ENCODE data around the gene SELENOO. TPM values are rescaled to one million over a fixed set of nuclear protein-coding genes. Genes with fewer than 3 reads are reported as not detected.

The SELENOO gene
- total and polyA plus RNA-seq, 2 of the 13 experiments (the other 11 are each of a cell fraction or from before 2014, with no cell fraction given): 14.4 to 19.0 TPM

- TF ChIP-seq, protein P1, sequence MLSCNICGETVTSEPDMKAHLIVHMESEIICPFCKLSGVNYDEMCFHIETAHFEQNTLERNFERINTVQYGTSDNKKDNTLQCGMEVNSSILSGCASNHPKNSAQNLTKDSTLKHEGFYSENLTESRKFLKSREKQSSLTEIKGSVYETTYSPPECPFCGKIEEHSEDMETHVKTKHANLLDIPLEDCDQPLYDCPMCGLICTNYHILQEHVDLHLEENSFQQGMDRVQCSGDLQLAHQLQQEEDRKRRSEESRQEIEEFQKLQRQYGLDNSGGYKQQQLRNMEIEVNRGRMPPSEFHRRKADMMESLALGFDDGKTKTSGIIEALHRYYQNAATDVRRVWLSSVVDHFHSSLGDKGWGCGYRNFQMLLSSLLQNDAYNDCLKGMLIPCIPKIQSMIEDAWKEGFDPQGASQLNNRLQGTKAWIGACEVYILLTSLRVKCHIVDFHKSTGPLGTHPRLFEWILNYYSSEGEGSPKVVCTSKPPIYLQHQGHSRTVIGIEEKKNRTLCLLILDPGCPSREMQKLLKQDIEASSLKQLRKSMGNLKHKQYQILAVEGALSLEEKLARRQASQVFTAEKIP (CRISPR knock-in tag; IDR thresholded peaks at IDR 0.05; ENCODE audit: borderline replicate concordance): no peak
- TF ChIP-seq DZIP1 (CRISPR knock-in tag; IDR thresholded peaks at IDR 0.05) (no peak), MBD4 (IDR thresholded peaks at IDR 0.05; ENCODE audit: borderline replicate concordance, low read length) (no peak), HOXA3 (CRISPR knock-in tag; IDR thresholded peaks at IDR 0.05) (no peak), ARNTL (CRISPR knock-in tag; IDR thresholded peaks at IDR 0.05) (0 out of 2 replicates have a peak, but pooled peaks have one; percentile 12), ZNF12 (CRISPR knock-in tag; IDR thresholded peaks at IDR 0.05) (no peak), HCFC1 (IDR thresholded peaks at IDR 0.05; ENCODE audit: low read depth, low read length) (no peak), TCF7 (IDR thresholded peaks at IDR 0.05; ENCODE audit: low read depth) (no peak), KMT2B (CRISPR knock-in tag; IDR thresholded peaks at IDR 0.05) (no peak), JDP2 (CRISPR knock-in tag; IDR thresholded peaks at IDR 0.05; ENCODE audit: borderline replicate concordance) (no peak), MEIS1 (CRISPR knock-in tag; IDR thresholded peaks at IDR 0.05; ENCODE audit: borderline replicate concordance) (0 out of 2 replicates have a peak, but pooled peaks have one; percentile 12), ZNF121 (CRISPR knock-in tag; IDR thresholded peaks at IDR 0.05) (no peak), ZNF597 (CRISPR knock-in tag; IDR thresholded peaks at IDR 0.05) (no peak), MLLT10 (CRISPR knock-in tag; IDR thresholded peaks at IDR 0.05) (no peak), SNRNP70 (IDR thresholded peaks at IDR 0.05; ENCODE audit: low read depth, low read length) (no peak), FUBP1 (CRISPR knock-in tag; IDR thresholded peaks at IDR 0.05; ENCODE audit: borderline replicate concordance) (no peak), SOX6 (IDR thresholded peaks at IDR 0.05) (no peak), SOX6 (CRISPR knock-in tag; IDR thresholded peaks at IDR 0.05) (no peak)
- TF ChIP-seq, protein P2, sequence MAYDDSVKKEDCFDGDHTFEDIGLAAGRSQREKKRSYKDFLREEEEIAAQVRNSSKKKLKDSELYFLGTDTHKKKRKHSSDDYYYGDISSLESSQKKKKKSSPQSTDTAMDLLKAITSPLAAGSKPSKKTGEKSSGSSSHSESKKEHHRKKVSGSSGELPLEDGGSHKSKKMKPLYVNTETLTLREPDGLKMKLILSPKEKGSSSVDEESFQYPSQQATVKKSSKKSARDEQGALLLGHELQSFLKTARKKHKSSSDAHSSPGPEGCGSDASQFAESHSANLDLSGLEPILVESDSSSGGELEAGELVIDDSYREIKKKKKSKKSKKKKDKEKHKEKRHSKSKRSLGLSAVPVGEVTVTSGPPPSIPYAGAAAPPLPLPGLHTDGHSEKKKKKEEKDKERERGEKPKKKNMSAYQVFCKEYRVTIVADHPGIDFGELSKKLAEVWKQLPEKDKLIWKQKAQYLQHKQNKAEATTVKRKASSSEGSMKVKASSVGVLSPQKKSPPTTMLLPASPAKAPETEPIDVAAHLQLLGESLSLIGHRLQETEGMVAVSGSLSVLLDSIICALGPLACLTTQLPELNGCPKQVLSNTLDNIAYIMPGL (CRISPR knock-in tag; IDR thresholded peaks at IDR 0.05; ENCODE audit: borderline replicate concordance in 1 of 2, low read depth in 1 of 2): 0 out of 4 replicates have a peak, but pooled peaks of 1 of the 2 experiments have one; percentile 17
These were observed 51.6 kb downstream of the SELENOO start (continued) for GRCh38 chr22:50252082-50253045.

Data from HepG2 (cell line).